BLaER1 treated with 17β-estradiol and CSF1 and Interleukin-3, amounts not matched to agents 10 nM and 100 nM (cell line): ENCODE results near the gene PPP2R2C.

Experiments
- H3K27ac ChIP-seq, 11 experiments: shearing (Covaris generic); formaldehyde crosslinking; 2 replicates each; pipeline ENCODE4 v1.8.1; 2022
- H3K27me3 ChIP-seq, 11 experiments: shearing (Covaris generic); formaldehyde crosslinking; 2 replicates each; pipeline ENCODE4 v1.8.1; 2022
- H3K36me3 ChIP-seq, 11 experiments: shearing (Covaris generic); formaldehyde crosslinking; 2 replicates each; pipeline ENCODE4 v1.8.1; 2022
- H3K4me1 ChIP-seq, 10 experiments: shearing (Covaris generic); formaldehyde crosslinking; 2 replicates each; pipeline ENCODE4 v1.8.1; 2022
- H3K4me2 ChIP-seq, 11 experiments: shearing (Covaris generic); formaldehyde crosslinking; 2 replicates each; pipeline ENCODE4 v1.8.1; 2022
- H3K4me3 ChIP-seq, 10 experiments: shearing (Covaris generic); formaldehyde crosslinking; 2 replicates each; pipeline ENCODE4 v1.8.1; 2022
- H3K9ac ChIP-seq, 11 experiments: shearing (Covaris generic); formaldehyde crosslinking; 2 replicates each; pipeline ENCODE4 v1.8.1; 2022
- H3K9me3 ChIP-seq, 11 experiments: shearing (Covaris generic); formaldehyde crosslinking; replicated peaks in 1 of 11; 2 replicates each; pipeline ENCODE4 v1.8.1; 2022
- H4K20me1 ChIP-seq, 11 experiments: shearing (Covaris generic); formaldehyde crosslinking; 2 replicates each; pipeline ENCODE4 v1.8.1; 2022
- Cebpa-rat ChIP-seq, 11 experiments: shearing (Covaris generic); IDR thresholded peaks; 2 replicates each; pipeline ENCODE4 v1.8.1; 2022

PPP2R2C gene

GRCh38 chr4:6290769-6291547, 181.5 kb downstream of the PPP2R2C start:
- TF ChIP-seq Cebpa-rat (IDR thresholded peaks at IDR 0.05): no peak
- Histone ChIP-seq H3K27ac (no peak overlapping the region), H3K4me2 (peak overlapping the region in 7 of 11 experiments; percentile 3 to 68 (median 25); a peak in 7 of 22 replicates), H4K20me1 (peaks cover 0 to 58% (median 3%) of the 10 kb centered on the region in 11 experiments; a peak in 9 of 22 replicates), H3K9me3 (no peaks in the 10 kb centered on the region), H3K36me3 (peaks cover 9 to 81% (median 48%) of the 10 kb centered on the region in 11 experiments; a peak in 21 of 22 replicates), H3K9ac (no peak overlapping the region), H3K4me3 (no peak overlapping the region), H3K4me1 (peaks cover 0 to 44% (median 35%) of the 10 kb centered on the region in 10 experiments; a peak in 16 of 20 replicates), H3K27me3 (no peaks in the 10 kb centered on the region)

GRCh38 chr4:6290256-6290655, 182.2 kb downstream of the PPP2R2C start:
- TF ChIP-seq Cebpa-rat (IDR thresholded peaks at IDR 0.05): no peak
- H3K4me3 ChIP-seq: no peak overlapping the region

GRCh38 chr4:6288871-6289270, 183.5 kb downstream of the PPP2R2C start:
- no peak for TF ChIP-seq Cebpa-rat (IDR thresholded peaks at IDR 0.05)
- Histone ChIP-seq H3K4me3 (no peak overlapping the region), H4K20me1 (peaks cover 0 to 77% (median 8%) of the 10 kb centered on the region in 11 experiments; a peak in 10 of 22 replicates), H3K4me2 (peak overlapping the region in 7 of 11 experiments; percentile 2 to 38 (median 30); a peak in 9 of 22 replicates), H3K9me3 (no peaks in the 10 kb centered on the region), H3K4me1 (peaks cover 0 to 54% (median 45%) of the 10 kb centered on the region in 10 experiments; a peak in 16 of 20 replicates), H3K9ac (0 out of 22 replicates have a peak overlapping the region, but pooled peaks of 1 of the 11 experiments have one; percentile 32), H3K27ac (no peak overlapping the region), H3K27me3 (no peaks in the 10 kb centered on the region), H3K36me3 (peaks cover 9 to 60% (median 34%) of the 10 kb centered on the region in 11 experiments; a peak in 20 of 22 replicates)

More at GRCh38 chr4:6290256-6290655, 182.2 kb downstream of the PPP2R2C start:
- Histone ChIP-seq H3K27ac (no peak overlapping the region), H3K4me1 (peaks cover 0 to 44% (median 35%) of the 10 kb centered on the region in 10 experiments; a peak in 16 of 20 replicates), H4K20me1 (peaks cover 0 to 65% (median 5%) of the 10 kb centered on the region in 11 experiments; a peak in 9 of 22 replicates), H3K9ac (no peak overlapping the region), H3K4me2 (peak overlapping the region in 4 of 11 experiments; percentile 5 to 68 (median 20); a peak in 1 of 22 replicates), H3K36me3 (peaks cover 9 to 74% (median 41%) of the 10 kb centered on the region in 11 experiments; a peak in 21 of 22 replicates), H3K27me3 (no peaks in the 10 kb centered on the region), H3K9me3 (no peaks in the 10 kb centered on the region)

- Histone ChIP-seq H3K9ac (no peak overlapping the region), H3K4me3 (no peak overlapping the region), H4K20me1 (peaks cover 0 to 77% (median 8%) of the 10 kb centered on the region in 11 experiments; a peak in 10 of 22 replicates), H3K4me2 (peak overlapping the region in 7 of 11 experiments; percentile 2 to 38 (median 30); a peak in 8 of 22 replicates), H3K9me3 (no peaks in the 10 kb centered on the region), H3K36me3 (peaks cover 9 to 55% (median 34%) of the 10 kb centered on the region in 11 experiments; a peak in 20 of 22 replicates), H3K27ac (no peak overlapping the region), H3K27me3 (no peaks in the 10 kb centered on the region), H3K4me1 (peaks cover 0 to 60% (median 50%) of the 10 kb centered on the region in 10 experiments; a peak in 16 of 20 replicates)
- no peak for TF ChIP-seq Cebpa-rat (IDR thresholded peaks at IDR 0.05)
Measured at GRCh38 chr4:6288342-6288741, 184.1 kb downstream of the PPP2R2C start.

- peaks cover 0 to 77% (median 20%) of the 10 kb centered on the region in 11 experiments; a peak in 14 of 22 replicates for H4K20me1 ChIP-seq
- no peak overlapping the region for H3K27ac ChIP-seq
- peaks cover 9 to 63% (median 34%) of the 10 kb centered on the region in 11 experiments; a peak in 20 of 22 replicates for H3K36me3 ChIP-seq
- H3K4me3 ChIP-seq: no peak overlapping the region
- TF ChIP-seq Cebpa-rat (IDR thresholded peaks at IDR 0.05): no peak
- H3K27me3 ChIP-seq: peaks cover 0 to 3% (median 0%) of the 10 kb centered on the region in 11 experiments; a peak in 2 of 22 replicates
- H3K4me2 ChIP-seq: no peak overlapping the region
- no peak overlapping the region for H3K9ac ChIP-seq
- H3K4me1 ChIP-seq: peaks cover 0 to 60% (median 49%) of the 10 kb centered on the region in 10 experiments; a peak in 17 of 20 replicates
- H3K9me3 ChIP-seq: no peaks in the 10 kb centered on the region
Measured at GRCh38 chr4:6287017-6287788, 185.2 kb downstream of the PPP2R2C start.

GRCh38 chr4:6283282-6283681, 189.1 kb downstream of the PPP2R2C start:
- Histone ChIP-seq H3K27me3 (peaks cover 0 to 30% (median 3%) of the 10 kb centered on the region in 11 experiments; a peak in 10 of 22 replicates), H3K4me3 (no peak overlapping the region), H3K9me3 (no peaks in the 10 kb centered on the region), H3K4me1 (peaks cover 18 to 70% (median 64%) of the 10 kb centered on the region in 10 experiments), H3K4me2 (peak overlapping the region in 9 of 11 experiments; percentile 24 to 97 (median 86); a peak in 17 of 22 replicates), H3K36me3 (peaks cover 0 to 64% (median 24%) of the 10 kb centered on the region in 11 experiments; a peak in 19 of 22 replicates), H3K27ac (no peak overlapping the region), H3K9ac (no peak overlapping the region), H4K20me1 (peaks cover 16 to 89% (median 53%) of the 10 kb centered on the region in 11 experiments; a peak in 20 of 22 replicates)
- no peak for TF ChIP-seq Cebpa-rat (IDR thresholded peaks at IDR 0.05)

GRCh38 chr4:6282314-6282771, 190.1 kb downstream of the PPP2R2C start:
- H3K9me3 ChIP-seq: no peaks in the 10 kb centered on the region
- no peak overlapping the region for H3K4me3 ChIP-seq
- no peak overlapping the region for H3K9ac ChIP-seq
- H4K20me1 ChIP-seq: peaks cover 23 to 93% (median 62%) of the 10 kb centered on the region in 11 experiments; a peak in 20 of 22 replicates
- no peak overlapping the region for H3K27ac ChIP-seq
- H3K4me2 ChIP-seq: peak overlapping the region in 9 of 11 experiments; percentile 21 to 97 (median 93); a peak in 14 of 22 replicates
- TF ChIP-seq Cebpa-rat (IDR thresholded peaks at IDR 0.05): no peak
- peaks cover 27 to 77% (median 74%) of the 10 kb centered on the region in 10 experiments for H3K4me1 ChIP-seq
- peaks cover 0 to 60% (median 16%) of the 10 kb centered on the region in 11 experiments; a peak in 17 of 22 replicates for H3K36me3 ChIP-seq
- peaks cover 0 to 38% (median 3%) of the 10 kb centered on the region in 11 experiments; a peak in 11 of 22 replicates for H3K27me3 ChIP-seq
